HG03354 (cell line): Measurements from ENCODE around the gene TSPAN5.

Experiments used
- ATAC-seq: cut with Tn5 transposase; IDR thresholded peaks from one replicate; pipeline ENCODE4 v1.9.1; 2021; ENCODE audit warnings: mild to moderate bottlenecking; ENCODE audit not compliant: unreplicated experiment, poor library complexity, severe bottlenecking

TSPAN5 gene

GRCh38 chr4:98510757-98511517, 147.5 kb downstream of the TSPAN5 start:
- no peak for ATAC-seq

GRCh38 chr4:98510340-98510739, 148.1 kb downstream of the TSPAN5 start:
- no peak for ATAC-seq

- ATAC-seq: no peak
Observed at GRCh38 chr4:98509721-98510120, 148.7 kb downstream of the TSPAN5 start.

GRCh38 chr4:98508829-98509598, 149.4 kb downstream of the TSPAN5 start:
- no peak for ATAC-seq

- ATAC-seq: no peak
Observed at GRCh38 chr4:98508248-98508647, 150.2 kb downstream of the TSPAN5 start.

GRCh38 chr4:98507299-98507698, 151.1 kb downstream of the TSPAN5 start:
- no peak for ATAC-seq

- ATAC-seq: no peak
Observed at GRCh38 chr4:98506462-98507132, 151.8 kb downstream of the TSPAN5 start.

- ATAC-seq: no peak
Observed at GRCh38 chr4:98505992-98506391, 152.4 kb downstream of the TSPAN5 start.

- ATAC-seq: no peak
Observed at GRCh38 chr4:98504091-98504490, 154.3 kb downstream of the TSPAN5 start.

- no peak for ATAC-seq
Observed at GRCh38 chr4:98503676-98504075, 154.7 kb downstream of the TSPAN5 start.

GRCh38 chr4:98502624-98503023, 155.8 kb downstream of the TSPAN5 start:
- ATAC-seq: no peak

- no peak for ATAC-seq
Observed at GRCh38 chr4:98502031-98502430, 156.4 kb downstream of the TSPAN5 start.

- no peak for ATAC-seq
Observed at GRCh38 chr4:98501383-98501782, 157.0 kb downstream of the TSPAN5 start.

- no peak for ATAC-seq
Observed at GRCh38 chr4:98498774-98499173, 159.6 kb downstream of the TSPAN5 start.

GRCh38 chr4:98496152-98496845, 162.1 kb downstream of the TSPAN5 start:
- ATAC-seq: no peak

GRCh38 chr4:98493296-98493695, 165.1 kb downstream of the TSPAN5 start:
- peak; percentile 83 for ATAC-seq

- no peak for ATAC-seq
Observed at GRCh38 chr4:98491899-98492559, 166.4 kb downstream of the TSPAN5 start.

- ATAC-seq: no peak
Observed at GRCh38 chr4:98490251-98490650, 168.2 kb downstream of the TSPAN5 start.

GRCh38 chr4:98485816-98486345, 172.5 kb downstream of the TSPAN5 start:
- no peak for ATAC-seq
